A673 (cell line): ENCODE measurements around the gene BABAM2. TPM values are rescaled to one million over a fixed set of nuclear protein-coding genes. Genes with fewer than 3 reads are reported as not detected.

Source experiments
- BruUV-seq: library from RNA; stranded (reverse); fragments of 400-500 nt; replicated peaks from 2 replicates; lab custom pipeline; 2021; lab: Mats Ljungman, UMichigan
- CTCF ChIA-PET: fragments of 300-600 bp; sonication (Branson Sonifier 250); formaldehyde crosslinking; loops from one replicate; lab custom pipeline; 2022; ENCODE audit warnings: antibody characterized with exemption; lab: Charles Lee
- POLR2A ChIA-PET: fragments of 300-600 bp; sonication (Branson Sonifier 250); formaldehyde crosslinking; loops from one replicate; lab custom pipeline; 2022; ENCODE audit warnings: antibody characterized with exemption; ENCODE audit not compliant: low non-redundant PET; lab: Charles Lee
- DNase-seq: peaks from one replicate; pipeline ENCODE4 v3.0.0-alpha.2; 2015; ENCODE audit warnings: low spot score
- H3K27ac ChIP-seq: fragments of 200-600 bp; sonication (generic); 2 replicates; pipeline ENCODE4 v1.5.1; 2016; ENCODE audit warnings: mixed run types, low read depth, mild to moderate bottlenecking, mixed read lengths, antibody characterized with exemption, low read length; ENCODE audit not compliant: poor library complexity, severe bottlenecking
- H3K27me3 ChIP-seq: fragments of 200-600 bp; sonication (generic); replicated peaks from 2 replicates; pipeline ENCODE4 v1.6.1; 2017; ENCODE audit warnings: mixed run types, low read depth, mild to moderate bottlenecking, mixed read lengths, antibody characterized with exemption, low read length; ENCODE audit not compliant: insufficient read depth, poor library complexity
- H3K36me3 ChIP-seq: fragments of 200-600 bp; sonication (generic); 2 replicates; pipeline ENCODE4 v1.6.1; 2016; ENCODE audit warnings: mixed run types, mild to moderate bottlenecking, mixed read lengths, antibody characterized with exemption, low read length; ENCODE audit not compliant: insufficient read depth, poor library complexity, severe bottlenecking
- H3K4me1 ChIP-seq: fragments of 200-600 bp; sonication (generic); 2 replicates; pipeline ENCODE4 v1.6.1; 2017; ENCODE audit warnings: mixed run types, mild to moderate bottlenecking, mixed read lengths, antibody characterized with exemption, low read length; ENCODE audit not compliant: insufficient read depth, poor library complexity, severe bottlenecking
- H3K4me3 ChIP-seq: fragments of 200-600 bp; sonication (generic); 2 replicates; pipeline ENCODE4 v1.5.1; 2016; ENCODE audit warnings: low read depth, mixed run types, mild to moderate bottlenecking, mixed read lengths, low read length; ENCODE audit not compliant: poor library complexity, severe bottlenecking
- H3K9me3 ChIP-seq: fragments of 200-600 bp; sonication (generic); 2 replicates; pipeline ENCODE4 v1.6.1; 2016; ENCODE audit warnings: mixed run types, low read depth, mild to moderate bottlenecking, mixed read lengths, antibody characterized with exemption, low read length; ENCODE audit not compliant: poor library complexity, severe bottlenecking
- CTCF ChIP-seq: fragments of 300-800, 200-600 bp; sonication (generic); conservative IDR thresholded peaks from 2 replicates; pipeline ENCODE4 v1.5.1; 2017; ENCODE audit warnings: low read depth, mild to moderate bottlenecking, antibody characterized with exemption, low read length, moderate library complexity, mixed read lengths
- EZH2 ChIP-seq: fragments of 200-600 bp; sonication (generic); IDR thresholded peaks from 2 replicates; pipeline ENCODE4 v1.6.1; 2017; ENCODE audit warnings: borderline replicate concordance, low read depth, mild to moderate bottlenecking, mixed read lengths, antibody characterized with exemption, low read length; ENCODE audit not compliant: poor library complexity, severe bottlenecking
- intact Hi-C: fragments of 100-400 bp; cut with micrococcal nuclease; formaldehyde crosslinking; loops from one replicate; pipeline ENCODE4 v1.10.0; 2022; ENCODE audit not compliant: unreplicated experiment
- total RNA-seq: library from RNA; stranded (reverse); gene quantifications from 2 replicates; pipeline ENCODE4 v1.2.3, GENCODE V29; 2021

BABAM2 gene
- total RNA-seq, 1 experiment from 2014 or later = 21.8 TPM

DNA sequence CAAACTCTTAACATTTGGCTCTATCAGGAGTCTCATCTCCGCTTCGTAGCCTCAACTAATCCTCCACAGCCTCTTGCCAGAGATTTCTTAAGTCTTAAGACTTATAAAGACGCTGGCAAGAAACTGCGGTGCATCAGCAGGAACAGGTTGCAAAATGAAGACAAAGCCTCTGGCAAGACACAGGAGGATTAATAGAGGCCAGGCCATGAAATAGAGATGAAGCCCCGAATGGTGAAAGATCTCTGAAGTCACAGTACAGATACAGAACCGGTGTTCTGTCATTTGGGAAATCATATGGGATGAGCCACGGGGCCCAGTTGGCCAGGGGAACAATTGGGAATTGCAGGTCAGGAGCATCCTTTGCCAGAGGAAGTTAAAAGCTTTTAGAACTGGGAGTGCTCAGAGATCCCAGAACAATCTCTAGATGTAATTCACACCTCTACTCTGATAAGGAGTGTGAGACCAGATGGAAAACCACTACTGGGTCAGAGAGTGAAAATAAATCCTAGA, 311.2 kb downstream of the BABAM2 start:
- no peaks in the 10 kb centered on the region for H3K4me1 ChIP-seq
- no peak overlapping the region for H3K4me3 ChIP-seq
- no peak for DNase-seq
- BruUV-seq = no TSS peak
- intact Hi-C loops = no loop called here
- CTCF ChIA-PET = no interaction called here
- H3K36me3 ChIP-seq = no peaks in the 10 kb centered on the region
- no peak for TF ChIP-seq EZH2
- no peak for TF ChIP-seq CTCF
- no peaks in the 10 kb centered on the region for H3K27me3 ChIP-seq
- no peaks in the 10 kb centered on the region for H3K9me3 ChIP-seq
- H3K27ac ChIP-seq = no peak overlapping the region
- POLR2A ChIA-PET = no interaction called here

- H3K27ac ChIP-seq = no peak overlapping the region
- intact Hi-C loops = no loop called here
- CTCF ChIA-PET = no interaction called here
- no TSS peak for BruUV-seq
- H3K9me3 ChIP-seq = no peaks in the 10 kb centered on the region
- no peak for DNase-seq
- H3K36me3 ChIP-seq = no peaks in the 10 kb centered on the region
- H3K27me3 ChIP-seq = no peaks in the 10 kb centered on the region
- no peaks in the 10 kb centered on the region for H3K4me1 ChIP-seq
- no peak for TF ChIP-seq EZH2
- no peak for TF ChIP-seq CTCF
- H3K4me3 ChIP-seq = no peak overlapping the region
- POLR2A ChIA-PET = interaction anchor here (0.6 kb wide), 1 partner anchor 124 kb away, joined by 3 read pairs; no protein-coding TSS in a partner anchor
Measured at GRCh38 chr2:28202719-28203118, 312.2 kb downstream of the BABAM2 start.

DNA sequence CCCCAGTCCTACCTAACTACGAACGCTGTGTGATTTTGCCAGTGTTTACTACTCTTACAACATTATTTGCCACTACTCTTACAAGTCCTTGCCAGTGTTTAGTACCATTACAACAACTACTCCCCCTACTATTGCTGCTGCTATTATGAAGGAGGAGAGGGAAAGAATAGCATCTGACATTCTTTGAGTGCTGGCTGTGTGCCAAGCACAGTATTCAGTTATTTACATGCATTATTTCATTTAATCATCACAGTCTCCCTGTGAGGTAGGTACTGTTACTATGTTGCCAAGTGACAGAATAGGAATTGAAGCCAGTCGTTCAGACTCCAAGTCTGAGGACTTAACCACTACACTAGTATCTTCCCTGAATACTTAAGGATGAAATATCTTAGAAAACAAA, 316.2 kb downstream of the BABAM2 start:
- peak; percentile 39 for DNase-seq
- Histone ChIP-seq H3K36me3 (no peaks in the 10 kb centered on the region), H3K4me3 (no peak overlapping the region), H3K27me3 (no peaks in the 10 kb centered on the region), H3K27ac (no peak overlapping the region), H3K4me1 (no peaks in the 10 kb centered on the region), H3K9me3 (no peaks in the 10 kb centered on the region)
- ChIA-PET POLR2A (no interaction called here), CTCF (no interaction called here)
- intact Hi-C loops = no loop called here
- TF ChIP-seq EZH2 (no peak), CTCF (no peak)
- BruUV-seq = no TSS peak
